Epithelial cell of umbilical artery (primary cell): ENCODE results near the gene ZNF256. TPM values are rescaled to one million over a fixed set of nuclear protein-coding genes. Genes with fewer than 3 reads are reported as not detected.

Experiments used
- total RNA-seq: library from RNA; depleted of rRNA; stranded (reverse); fragments of >200 nt; gene quantifications from 2 replicates; pipeline ENCODE4 v1.2.3, GENCODE V29; 2014

ZNF256 gene
- 3.5 and 4.2 TPM in 2 replicates for total RNA-seq

DNA sequence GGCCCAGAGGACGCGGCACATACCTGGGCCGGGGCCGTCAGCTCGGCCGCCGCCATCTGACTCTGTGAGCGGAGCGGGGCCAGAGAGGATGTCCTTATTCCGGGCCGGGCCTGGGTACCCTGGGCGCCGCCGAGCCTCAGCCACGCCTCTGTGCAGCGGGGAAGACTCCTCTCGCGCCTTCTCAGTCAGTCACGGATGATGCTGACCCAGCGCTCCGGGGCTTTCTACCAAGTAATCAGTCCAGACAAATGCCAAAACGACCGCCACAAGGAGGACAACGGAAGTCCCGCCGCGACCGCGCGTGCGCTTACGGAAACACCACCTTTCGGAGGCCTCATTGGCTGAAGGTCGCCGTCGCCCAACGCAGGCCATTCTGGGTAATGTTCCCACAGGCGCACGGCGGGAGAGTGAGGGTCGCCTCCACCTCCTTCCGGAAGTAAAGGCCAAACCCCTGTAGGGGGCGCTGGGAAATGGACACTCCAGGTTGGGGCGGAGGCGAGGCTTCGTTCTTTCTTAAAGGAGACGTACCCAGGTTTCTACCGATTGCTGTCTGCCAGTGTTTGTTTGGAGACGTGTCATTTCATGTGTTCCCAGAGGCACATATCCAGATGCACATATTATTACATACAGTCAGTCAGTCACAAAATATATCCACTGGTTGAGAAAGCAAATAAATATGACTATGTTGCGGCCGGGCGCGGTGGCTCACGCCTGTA lies at the start of gene ZNF256:
Gene ZNF256, minus strand, starts transcription at position 288 of the 716 bp plus-strand sequence. Its CDS starts 232 bp downstream, at position 56.

DNA sequence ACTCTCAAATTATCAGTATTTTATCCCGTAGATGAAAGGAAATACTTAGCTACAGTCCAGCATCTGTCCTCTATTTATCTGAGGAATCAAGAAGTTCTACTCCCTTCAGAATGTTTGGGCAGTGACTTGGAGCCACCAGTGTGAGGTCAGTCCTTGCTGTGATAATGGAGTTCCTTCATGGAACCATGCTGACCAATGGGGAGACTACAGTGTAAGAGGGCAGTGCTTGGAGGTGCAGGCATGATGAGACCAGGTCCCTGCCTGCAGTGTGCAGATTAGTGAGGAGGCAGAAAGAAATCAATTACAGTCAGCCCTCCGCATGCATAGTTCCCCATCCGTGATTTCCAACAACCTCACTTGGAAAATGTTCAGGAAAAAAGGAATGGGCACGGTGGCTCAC lies 26.9 kb upstream of the ZNF256 start, which contains the start of gene C19orf18:
Gene C19orf18, minus strand, starts transcription at position 101 of the 400 bp plus-strand sequence. CDS start 102 bp downstream, outside the sequence.

DNA sequence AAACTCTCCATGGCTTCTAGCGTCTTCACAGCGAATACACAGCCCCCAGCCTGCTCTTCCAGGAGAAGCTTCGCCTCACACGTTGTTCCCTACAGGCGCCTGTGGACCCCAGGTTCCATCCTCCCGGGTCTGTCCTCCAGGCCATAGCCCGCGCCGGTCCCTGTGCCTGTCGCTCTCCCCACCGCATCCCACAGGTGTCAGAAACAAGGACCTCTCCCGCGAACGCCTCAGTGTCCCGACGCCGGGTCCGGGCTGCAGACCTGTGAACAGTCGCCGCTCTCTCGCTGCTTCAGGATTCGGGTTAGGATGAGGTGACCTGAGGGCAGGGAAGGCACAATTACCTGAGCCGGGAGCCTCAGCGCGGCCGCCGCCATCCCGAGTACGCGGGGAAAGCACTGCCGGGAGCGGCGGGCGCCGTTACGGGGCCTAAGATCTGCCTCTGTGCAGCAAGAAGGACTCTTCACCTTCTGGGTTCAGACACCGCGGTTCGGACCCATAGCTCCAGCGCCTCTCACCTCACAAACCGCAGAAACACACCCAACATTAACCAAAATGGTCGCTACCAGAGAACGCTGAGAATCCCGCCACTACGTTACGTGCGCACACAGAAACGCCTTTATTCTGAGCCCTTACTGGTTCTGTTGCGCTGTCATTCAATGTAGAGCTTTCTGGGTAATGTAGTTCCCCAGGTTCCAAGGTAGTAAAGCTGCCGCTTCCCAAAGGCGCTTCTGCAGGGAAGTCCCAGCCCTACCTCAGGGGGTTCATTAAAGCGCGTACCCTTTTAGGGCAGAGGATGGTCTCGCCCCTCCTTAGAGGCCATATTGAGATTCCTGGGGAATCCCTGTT lies 12.5 kb downstream of the ZNF256 start, which contains the start of gene ZNF418:
Gene ZNF418, minus strand, starts transcription at position 583 of the 846 bp plus-strand sequence. CDS start 1,580 bp downstream, outside the sequence.

DNA sequence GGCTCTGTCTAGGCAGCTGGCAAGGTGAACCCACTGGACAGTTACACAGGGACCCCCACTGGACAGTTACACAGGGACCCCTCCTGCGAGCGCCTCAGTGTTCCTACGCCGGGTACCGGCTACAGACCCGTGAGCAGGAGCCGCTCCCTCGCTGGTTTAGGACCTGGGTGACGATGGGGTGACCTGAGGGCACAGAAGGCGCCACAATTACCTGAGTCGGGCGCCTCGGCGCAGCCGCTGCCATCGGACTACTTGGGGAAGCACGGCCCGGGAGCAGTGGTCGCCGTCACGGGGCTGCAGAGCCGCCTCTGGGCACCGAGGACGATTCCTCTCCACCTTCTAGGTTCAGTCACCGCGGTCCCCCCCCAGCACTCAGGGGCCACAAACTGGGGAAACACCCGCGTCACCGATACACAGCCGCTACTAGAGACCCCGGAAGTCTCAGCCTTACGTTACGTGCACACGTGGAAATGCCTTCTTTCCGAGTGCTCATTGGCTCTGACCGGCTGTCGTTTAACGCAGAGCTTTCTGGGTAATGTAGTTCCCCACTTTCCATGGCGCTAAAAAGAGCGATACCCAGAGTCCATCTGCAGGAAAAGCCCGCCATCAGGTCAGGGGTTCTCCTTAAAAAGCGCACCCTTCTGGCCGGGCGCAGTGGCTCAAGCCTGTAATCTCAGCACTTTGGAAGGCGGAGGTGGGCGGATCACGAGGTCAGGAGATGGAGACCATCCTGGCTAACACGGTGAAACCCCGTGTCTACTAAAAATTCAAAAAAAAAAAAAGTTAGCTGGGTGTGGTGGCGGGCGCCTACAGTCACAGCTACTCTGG lies 31.1 kb downstream of the ZNF256 start, which contains the start of gene ZNF417:
Gene ZNF417, minus strand, starts transcription at position 425 of the 828 bp plus-strand sequence. Its CDS starts 181 bp downstream, at position 244.

Other genes with a start within 250 kb of the ZNF256 start
- 0.32 and 1.5 TPM in 2 replicates for gene ZNF154, start 238.5 kb downstream of the ZNF256 start, total RNA-seq
- gene ZNF671, start 220.1 kb downstream of the ZNF256 start, total RNA-seq, result 4.2 and 7.0 TPM in 2 replicates
- 9.9 and 12.0 TPM in 2 replicates for gene ZNF776, start 200.9 kb downstream of the ZNF256 start, total RNA-seq
- 11.4 and 22.9 TPM in 2 replicates for gene ZNF586, start 178.0 kb downstream of the ZNF256 start, total RNA-seq
- gene ZNF552, start 132.8 kb downstream of the ZNF256 start, total RNA-seq, result 6.5 and 10.5 TPM in 2 replicates
- gene ZNF587B, start 117.4 kb downstream of the ZNF256 start, total RNA-seq, result 20.8 and 22.5 TPM in 2 replicates
- gene ZNF587, start 97.8 kb downstream of the ZNF256 start, total RNA-seq, result 29.6 and 31.8 TPM in 2 replicates
- gene ZNF814, start 58.7 kb downstream of the ZNF256 start, total RNA-seq, result 2.9 and 4.6 TPM in 2 replicates
- gene ZNF417, start 31.1 kb downstream of the ZNF256 start, total RNA-seq, result 10.7 and 17.8 TPM in 2 replicates
- 1.6 and 2.1 TPM in 2 replicates for gene ZNF418, start 12.3 kb downstream of the ZNF256 start, total RNA-seq
- not detected in 2 replicates for gene C19orf18, start 26.8 kb upstream of the ZNF256 start, total RNA-seq
- 8.4 and 9.4 TPM in 2 replicates for gene ZNF606, start 55.1 kb upstream of the ZNF256 start, total RNA-seq
- gene ZSCAN1, start 86.3 kb upstream of the ZNF256 start, total RNA-seq, result not detected in 2 replicates
- gene ZNF135, start 111.6 kb upstream of the ZNF256 start, total RNA-seq, result 0.30 and 0.32 TPM in 2 replicates
- 11.7 TPM in 2 replicates for gene ZSCAN18, start 150.5 kb upstream of the ZNF256 start, total RNA-seq
- gene ZNF329, start 203.1 kb upstream of the ZNF256 start, total RNA-seq, result 8.4 and 9.4 TPM in 2 replicates
- gene ZNF274, start 235.4 kb upstream of the ZNF256 start, total RNA-seq, result 15.3 and 19.2 TPM in 2 replicates